HepG2 (cell line): ENCODE measurements around the gene PHYHIPL. TPM values are rescaled to one million over a fixed set of nuclear protein-coding genes. Genes with fewer than 3 reads are reported as not detected.

Experiments
- ATAC-seq: fragments of 200-7000 bp; cut with Tn5 transposase; 3 replicates; pipeline ENCODE4 v1.9.1; 2020; ENCODE audit warnings: mild to moderate bottlenecking, moderate library complexity
- BruUV-seq: library from RNA; stranded (reverse); fragments of 400-500 nt; replicated peaks from 2 replicates; lab custom pipeline; 2021; lab: Mats Ljungman, UMichigan
- CTCF ChIA-PET: fragments of 300-600 bp; formaldehyde crosslinking; extraction: SDS; loops from one replicate; lab custom pipeline; 2021; ENCODE audit warnings: low total read pairs, inconsistent platforms, low intra/inter-chr PET ratio; lab: Yijun Ruan, JAX
- POLR2A ChIA-PET: fragments of 350-600 bp; sonication (Branson Sonifier 250); formaldehyde crosslinking; loops from one replicate; lab custom pipeline; 2020; ENCODE audit warnings: antibody characterized with exemption, inconsistent platforms; lab: Yijun Ruan, JAX
- DNase-seq: peaks from one replicate; pipeline ENCODE4 v3.0.0-alpha.2; 2015; ENCODE audit warnings: low spot score
- FAIRE-seq: peaks from 3 replicates; lab custom pipeline; 2011; peaks lifted over from hg19 to GRCh38; lab: Jason Lieb, UNC
- H2AFZ ChIP-seq: one replicate; pipeline ENCODE4 v1.6.1; 2011; ENCODE audit warnings: low read length, inconsistent platforms
- H3K27ac ChIP-seq: fragments of 300-600 bp; 3 replicates; pipeline ENCODE4 v1.8.0; 2011; ENCODE audit warnings: mixed run types, mild to moderate bottlenecking, mixed read lengths, low read length, inconsistent platforms; ENCODE audit not compliant: insufficient read depth; ENCODE audit errors: extremely low read length
- H3K27me3 ChIP-seq, 2 experiments: fragments of 200-600 bp in 1 of 2; 2 replicates in 1 of 2; 3 replicates in 1 of 2; pipeline versions ENCODE4 v1.6.0 to v1.8.0; 2011; ENCODE audit warnings: low read length in 2 of 2, mild to moderate bottlenecking in 2 of 2, moderate library complexity in 2 of 2, inconsistent platforms in 1 of 2; ENCODE audit not compliant: insufficient read depth in 2 of 2, control insufficient read depth in 1 of 2
- H3K36me3 ChIP-seq, 2 experiments: fragments of 200-600 bp in 1 of 2; replicated peaks in 1 of 2; 2 replicates in 1 of 2; 3 replicates in 1 of 2; pipeline versions ENCODE4 v1.5.1 to v1.8.0; 2011; ENCODE audit warnings: low read length in 2 of 2, inconsistent platforms in 1 of 2; ENCODE audit not compliant: insufficient read depth in 2 of 2, control insufficient read depth in 1 of 2
- H3K4me1 ChIP-seq: 2 replicates; pipeline ENCODE4 v1.5.1; 2012; ENCODE audit warnings: low read length, inconsistent platforms; ENCODE audit not compliant: insufficient read depth
- H3K4me2 ChIP-seq: 2 replicates; pipeline ENCODE4 v1.6.0; 2011; ENCODE audit warnings: low read depth, low read length, inconsistent platforms
- H3K4me3 ChIP-seq, 3 experiments: fragments of 200-600 bp in 1 of 3; sonication (generic), shearing (Covaris generic) in 1 of 3; replicated peaks in 1 of 3; 2 replicates each; pipeline ENCODE4 v1.5.1; 2011 to 2016; ENCODE audit warnings: low read length in 3 of 3, inconsistent platforms in 2 of 3, low read depth in 2 of 3, mild to moderate bottlenecking in 2 of 3, control low read depth in 1 of 3, mixed read lengths in 1 of 3; ENCODE audit not compliant: insufficient read depth in 1 of 3
- H3K79me2 ChIP-seq: one replicate; pipeline ENCODE4 v1.6.1; 2011; ENCODE audit warnings: low read length, inconsistent platforms; ENCODE audit not compliant: insufficient read depth
- H3K9ac ChIP-seq: 2 replicates; pipeline ENCODE4 v1.6.0; 2011; ENCODE audit warnings: mild to moderate bottlenecking, low read depth, low read length, inconsistent platforms; ENCODE audit not compliant: insufficient read depth
- H3K9me3 ChIP-seq: 2 replicates; pipeline ENCODE4 v1.5.1; 2012; ENCODE audit warnings: mild to moderate bottlenecking, low read length
- H4K20me1 ChIP-seq: 2 replicates; pipeline ENCODE4 v1.6.0; 2011; ENCODE audit warnings: inconsistent platforms, mild to moderate bottlenecking, low read length, moderate library complexity; ENCODE audit not compliant: insufficient read depth
- GLI4 ChIP-seq: sonication (generic); formaldehyde crosslinking; IDR thresholded peaks from 2 replicates; pipeline ENCODE4 v1.5.1; 2020; ENCODE audit warnings: missing genetic modification reagents, mild to moderate bottlenecking, moderate library complexity, borderline replicate concordance
- RBM22 ChIP-seq: fragments of 200-400 bp; formaldehyde crosslinking; optimal IDR thresholded peaks from 2 replicates; pipeline ENCODE3; 2017; ENCODE audit warnings: mild to moderate bottlenecking, low read length, moderate library complexity
- TCF12 ChIP-seq, 2 experiments: fragments of 450-650 bp in 1 of 2; sonication (generic) in 1 of 2; formaldehyde crosslinking in 1 of 2; IDR thresholded peaks; 2 replicates each; pipeline versions ENCODE4 v1.6.1 to v1.8.0; 2017 to 2022; ENCODE audit warnings: antibody characterized with exemption in 1 of 2, mild to moderate bottlenecking in 1 of 2, missing genetic modification reagents in 1 of 2, moderate library complexity in 1 of 2
- ZNF644 ChIP-seq: IDR thresholded peaks from 2 replicates; pipeline ENCODE4 v1.6.1; 2016; ENCODE audit warnings: low read depth
- WGBS: methylation state at CpG from one replicate; pipeline ENCODE4 v1.1.6; 2017; ENCODE audit warnings: low lambda C conversion rate; 5-methylcytosine and 5-hydroxymethylcytosine counted together
- in situ Hi-C: cut with HindIII; loops from 2 replicates; pipeline ENCODE4 v1.10.0; 2017; ENCODE audit warnings: low pct_unique_long_range_greater_than_20kb; ENCODE audit not compliant: extremely low pct_ligation_motif_present
- intact Hi-C: fragments of 100-400 bp; cut with micrococcal nuclease; formaldehyde crosslinking; loops from one replicate; pipeline ENCODE4 v1.10.0; 2022; ENCODE audit not compliant: unreplicated experiment
- polyA plus RNA-seq, 8 experiments: library from polyadenylated mRNA; depleted of rRNA in 3 of 8; stranded (reverse) in 7 of 8; unstranded in 1 of 8; fragments of >200 nt; fragmentation: Illumina TruSeq in 4 of 8; extraction: Trizol in 4 of 8; gene quantifications; 2 replicates each; pipeline versions ENCODE4 v1.2.1 to v1.2.3, GENCODE V29; 2011 to 2016; ENCODE audit warnings: low read depth in 4 of 8, missing spikeins in 1 of 8, mixed read lengths in 1 of 8; ENCODE audit not compliant: insufficient read depth in 1 of 8
- total RNA-seq, 5 experiments: library from RNA; depleted of rRNA; stranded (reverse); fragments of >200 nt; fragmentation: Illumina TruSeq; extraction: Trizol; gene quantifications; 2 replicates each; pipeline ENCODE4 v1.2.3, GENCODE V29; 2016; ENCODE audit warnings: low read depth in 1 of 5
- TF ChIP-seq, protein P1 (sequence below): sonication (generic); formaldehyde crosslinking; IDR thresholded peaks from 2 replicates; pipeline ENCODE4 v1.5.0; 2020; ENCODE audit warnings: mild to moderate bottlenecking, missing genetic modification reagents, borderline replicate concordance

The PHYHIPL gene
- total and polyA plus RNA-seq, 2 of the 13 experiments (the other 11 are each of a cell fraction or from before 2014, with no cell fraction given) = 40.6 to 78.5 TPM

GRCh38 chr10:59148701-59149100 lies 27.7 kb upstream of the PHYHIPL start:
- 95% methylated on average over 2 of the region's 2 CpGs for WGBS
- ATAC-seq = no peak

More at GRCh38 chr10:59148701-59149100, 27.7 kb upstream of the PHYHIPL start:
- ChIA-PET CTCF (no interaction called here), POLR2A (no interaction called here)
- H3K4me3 ChIP-seq = no peak overlapping the region
- no peaks in the 10 kb centered on the region for H3K79me2 ChIP-seq
- H3K9ac ChIP-seq = no peak overlapping the region
- DNase-seq = no peak
- H3K4me2 ChIP-seq = no peak overlapping the region
- TF ChIP-seq ZNF644 (CRISPR knock-in tag) (no peak), GLI4 (CRISPR knock-in tag) (no peak), RBM22 (no peak), TCF12 (IDR thresholded peaks at IDR 0.05) (no peak), TCF12 (CRISPR knock-in tag; IDR thresholded peaks at IDR 0.05) (no peak)
- TF ChIP-seq, protein P1, sequence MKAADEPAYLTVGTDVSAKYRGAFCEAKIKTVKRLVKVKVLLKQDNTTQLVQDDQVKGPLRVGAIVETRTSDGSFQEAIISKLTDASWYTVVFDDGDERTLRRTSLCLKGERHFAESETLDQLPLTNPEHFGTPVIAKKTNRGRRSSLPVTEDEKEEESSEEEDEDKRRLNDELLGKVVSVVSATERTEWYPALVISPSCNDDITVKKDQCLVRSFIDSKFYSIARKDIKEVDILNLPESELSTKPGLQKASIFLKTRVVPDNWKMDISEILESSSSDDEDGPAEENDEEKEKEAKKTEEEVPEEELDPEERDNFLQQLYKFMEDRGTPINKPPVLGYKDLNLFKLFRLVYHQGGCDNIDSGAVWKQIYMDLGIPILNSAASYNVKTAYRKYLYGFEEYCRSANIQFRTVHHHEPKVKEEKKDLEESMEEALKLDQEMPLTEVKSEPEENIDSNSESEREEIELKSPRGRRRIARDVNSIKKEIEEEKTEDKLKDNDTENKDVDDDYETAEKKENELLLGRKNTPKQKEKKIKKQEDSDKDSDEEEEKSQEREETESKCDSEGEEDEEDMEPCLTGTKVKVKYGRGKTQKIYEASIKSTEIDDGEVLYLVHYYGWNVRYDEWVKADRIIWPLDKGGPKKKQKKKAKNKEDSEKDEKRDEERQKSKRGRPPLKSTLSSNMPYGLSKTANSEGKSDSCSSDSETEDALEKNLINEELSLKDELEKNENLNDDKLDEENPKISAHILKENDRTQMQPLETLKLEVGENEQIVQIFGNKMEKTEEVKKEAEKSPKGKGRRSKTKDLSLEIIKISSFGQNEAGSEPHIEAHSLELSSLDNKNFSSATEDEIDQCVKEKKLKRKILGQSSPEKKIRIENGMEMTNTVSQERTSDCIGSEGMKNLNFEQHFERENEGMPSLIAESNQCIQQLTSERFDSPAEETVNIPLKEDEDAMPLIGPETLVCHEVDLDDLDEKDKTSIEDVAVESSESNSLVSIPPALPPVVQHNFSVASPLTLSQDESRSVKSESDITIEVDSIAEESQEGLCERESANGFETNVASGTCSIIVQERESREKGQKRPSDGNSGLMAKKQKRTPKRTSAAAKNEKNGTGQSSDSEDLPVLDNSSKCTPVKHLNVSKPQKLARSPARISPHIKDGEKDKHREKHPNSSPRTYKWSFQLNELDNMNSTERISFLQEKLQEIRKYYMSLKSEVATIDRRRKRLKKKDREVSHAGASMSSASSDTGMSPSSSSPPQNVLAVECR (CRISPR knock-in tag) = no peak
- FAIRE-seq = no peak
- no TSS peak for BruUV-seq
- H3K27me3 ChIP-seq = no peaks in the 10 kb centered on the region
- no peaks in the 10 kb centered on the region for H3K9me3 ChIP-seq
- no peak overlapping the region for H2AFZ ChIP-seq
- no peak overlapping the region for H3K27ac ChIP-seq
- H3K4me1 ChIP-seq = no peaks in the 10 kb centered on the region
- no peaks in the 10 kb centered on the region for H3K36me3 ChIP-seq
- intact Hi-C loops (no loop called here), in situ Hi-C loops (no loop called here)
- no peaks in the 10 kb centered on the region for H4K20me1 ChIP-seq
